ENCODE data around the gene GUK1. TPM values are rescaled to one million over a fixed set of nuclear protein-coding genes. Genes with fewer than 3 reads are reported as not detected.
"Not testable (repeated sequence)": the region's sequence is repeated elsewhere in the genome, so short reads cannot be mapped to it uniquely, and the experiment has no call there.

Gene GUK1
- total RNA-seq, 1 donor from 2014 or later, result 115 TPM

DNA sequence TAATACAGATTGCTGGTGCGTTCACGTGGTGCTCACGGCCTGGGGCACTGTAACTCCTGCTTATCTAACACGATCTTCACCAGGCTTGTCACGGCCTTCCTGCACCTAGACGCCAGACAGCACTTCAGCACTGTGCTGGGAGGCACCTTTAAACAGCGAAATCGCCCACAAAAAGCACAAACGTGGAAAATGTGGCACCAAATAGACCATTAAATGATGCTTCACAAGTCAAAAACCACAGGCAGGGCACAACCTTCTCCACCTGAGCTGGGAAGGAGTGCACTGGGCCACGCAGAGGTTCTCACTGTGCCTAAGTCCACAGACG lies 45.5 kb downstream of the GUK1 start:
- H3K27ac Mint-ChIP-seq (ENCODE audit: unreplicated experiment), result no peak overlapping the region
- H3K27me3 Mint-ChIP-seq (ENCODE audit: low read depth), result no peaks in the 10 kb centered on the region

DNA sequence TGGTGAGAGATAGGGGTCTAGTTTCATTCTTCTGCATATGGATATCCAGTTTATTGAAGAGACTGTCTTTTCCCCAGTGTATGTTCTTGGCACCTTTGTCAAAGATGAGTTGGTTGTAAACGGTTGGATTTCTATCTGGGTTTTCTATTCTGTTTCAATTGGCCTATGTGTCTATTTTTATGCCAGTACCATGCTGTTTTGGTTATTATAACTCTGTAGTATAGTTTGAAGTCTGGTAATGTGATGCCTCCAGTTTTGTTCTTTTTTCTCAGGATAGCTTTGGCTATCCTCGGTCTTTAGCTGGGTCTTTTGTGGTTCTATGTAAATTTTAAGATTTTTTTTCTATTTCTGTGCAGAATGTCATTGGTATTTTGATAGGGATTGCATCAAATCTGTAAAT lies 48.2 kb downstream of the GUK1 start:
- not testable (repeated sequence) for DNase-seq (ENCODE audit: low read depth, low spot score); H3K27ac Mint-ChIP-seq (ENCODE audit: unreplicated experiment); H3K4me3 Mint-ChIP-seq; H3K27me3 Mint-ChIP-seq (ENCODE audit: low read depth); H3K9me3 Mint-ChIP-seq; H3K36me3 Mint-ChIP-seq (ENCODE audit: low read depth); H3K4me1 Mint-ChIP-seq

More for the DNA sequence above, 45.5 kb downstream of the GUK1 start:
- H3K9me3 Mint-ChIP-seq, result no peaks in the 10 kb centered on the region
- peaks cover 13% of the 10 kb centered on the region for H3K4me1 Mint-ChIP-seq
- H3K4me3 Mint-ChIP-seq, result no peak overlapping the region
- TF ChIP-seq CTCF (conservative IDR thresholded peaks at IDR 0.05), result no peak
- H3K36me3 Mint-ChIP-seq (ENCODE audit: low read depth), result peaks cover 3% of the 10 kb centered on the region
- DNase-seq (ENCODE audit: low read depth, low spot score), result no peak

- no peak overlapping the region for H3K4me3 Mint-ChIP-seq
- no peaks in the 10 kb centered on the region for H3K27me3 Mint-ChIP-seq (ENCODE audit: low read depth)
- peaks cover 9% of the 10 kb centered on the region for H3K4me1 Mint-ChIP-seq
- peaks cover 3% of the 10 kb centered on the region for H3K9me3 Mint-ChIP-seq
- no peak for DNase-seq (ENCODE audit: low read depth, low spot score)
- H3K36me3 Mint-ChIP-seq (ENCODE audit: low read depth), result peaks cover 3% of the 10 kb centered on the region
- TF ChIP-seq CTCF (conservative IDR thresholded peaks at IDR 0.05), result no peak
- H3K27ac Mint-ChIP-seq (ENCODE audit: unreplicated experiment), result no peak overlapping the region
These were observed 50.1 kb downstream of the GUK1 start for GRCh38 chr1:228190182-228190581.

- peaks cover 8% of the 10 kb centered on the region for H3K36me3 Mint-ChIP-seq (ENCODE audit: low read depth)
- H3K4me1 Mint-ChIP-seq, result peaks cover 14% of the 10 kb centered on the region
- no peak for TF ChIP-seq CTCF (conservative IDR thresholded peaks at IDR 0.05)
- H3K4me3 Mint-ChIP-seq, result no peak overlapping the region
- H3K9me3 Mint-ChIP-seq, result peaks cover 6% of the 10 kb centered on the region
- H3K27me3 Mint-ChIP-seq (ENCODE audit: low read depth), result no peaks in the 10 kb centered on the region
- DNase-seq (ENCODE audit: low read depth, low spot score), result no peak
- no peak overlapping the region for H3K27ac Mint-ChIP-seq (ENCODE audit: unreplicated experiment)
These were observed 50.7 kb downstream of the GUK1 start for GRCh38 chr1:228190778-228191177.

DNA sequence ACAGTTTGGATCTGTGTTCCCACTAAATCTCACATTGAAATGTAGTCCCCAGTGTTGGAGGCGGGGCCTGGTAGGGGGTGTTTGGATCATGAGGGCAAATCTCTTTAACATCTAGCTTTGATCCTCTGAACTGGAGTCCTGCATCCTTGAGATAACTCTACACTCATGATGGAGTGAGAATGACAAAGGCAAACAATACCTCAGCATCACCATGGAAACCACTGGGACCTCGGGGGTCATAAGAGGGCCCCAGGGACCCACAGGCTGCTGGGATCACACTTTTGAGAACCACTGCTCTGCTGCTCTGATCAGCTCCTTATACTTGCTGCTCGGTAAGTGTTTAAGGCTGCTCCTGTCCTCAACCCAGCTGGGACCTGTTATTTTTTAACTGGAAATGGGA lies 54.4 kb downstream of the GUK1 start:
- Mint-ChIP-seq H3K27me3 (ENCODE audit: low read depth) (no peaks in the 10 kb centered on the region), H3K4me1 (peaks cover 14% of the 10 kb centered on the region), H3K4me3 (no peak overlapping the region), H3K9me3 (peaks cover 15% of the 10 kb centered on the region), H3K36me3 (ENCODE audit: low read depth) (peaks cover 20% of the 10 kb centered on the region), H3K27ac (ENCODE audit: unreplicated experiment) (no peak overlapping the region)
- no peak for DNase-seq (ENCODE audit: low read depth, low spot score)
- no peak for TF ChIP-seq CTCF (conservative IDR thresholded peaks at IDR 0.05)

DNA sequence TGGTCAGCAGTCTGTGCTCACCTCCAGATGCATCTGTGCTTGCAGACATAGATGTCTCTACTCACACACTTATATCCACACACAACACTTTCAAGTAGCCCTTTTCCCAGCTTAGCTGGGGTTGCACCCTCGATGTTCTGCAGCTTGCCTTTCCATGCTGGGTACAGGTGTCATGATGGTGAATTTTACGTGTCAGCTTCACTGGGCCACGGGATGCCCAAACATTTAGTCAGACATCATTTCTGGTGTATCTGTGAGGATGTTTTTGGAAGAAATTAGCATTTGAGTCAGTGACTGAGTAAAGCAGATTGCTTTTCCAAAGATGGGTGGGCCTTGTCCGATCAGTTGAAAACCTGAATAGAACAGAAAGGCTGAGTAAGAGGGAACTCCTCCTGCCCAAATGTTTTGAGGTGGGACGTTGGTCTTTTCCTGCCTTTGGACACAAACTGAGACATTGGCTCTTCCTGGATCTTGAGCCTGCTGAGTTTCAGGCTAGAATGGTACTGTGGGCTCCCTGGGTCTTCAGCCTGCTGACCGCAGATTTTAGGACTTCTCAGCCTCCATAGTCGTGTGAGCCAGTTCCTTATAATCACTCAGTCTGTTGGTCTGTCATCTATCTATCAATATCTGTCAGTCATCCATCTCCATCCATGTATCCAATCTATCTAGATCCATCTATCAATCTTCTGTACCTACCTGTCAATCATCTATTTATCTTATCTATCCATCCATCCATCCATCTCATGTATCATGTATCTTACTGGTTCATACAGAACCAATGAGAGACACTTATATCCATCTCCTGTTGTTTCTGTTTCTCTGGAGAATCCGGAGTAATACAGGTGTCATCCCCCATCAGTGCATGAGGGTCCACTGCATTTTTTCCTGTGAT lies 55.1 kb downstream of the GUK1 start:
- H3K36me3 Mint-ChIP-seq (ENCODE audit: low read depth), result peaks cover 23% of the 10 kb centered on the region
- H3K4me3 Mint-ChIP-seq, result no peak overlapping the region
- H3K27ac Mint-ChIP-seq (ENCODE audit: unreplicated experiment), result no peak overlapping the region
- no peak for TF ChIP-seq CTCF (conservative IDR thresholded peaks at IDR 0.05)
- no peaks in the 10 kb centered on the region for H3K27me3 Mint-ChIP-seq (ENCODE audit: low read depth)
- no peak for DNase-seq (ENCODE audit: low read depth, low spot score)
- H3K9me3 Mint-ChIP-seq, result peaks cover 18% of the 10 kb centered on the region
- H3K4me1 Mint-ChIP-seq, result peaks cover 14% of the 10 kb centered on the region
